BE2C (cell line): ENCODE results near the gene KCNJ6.

Experiments
- DNase-seq: peaks from one replicate; pipeline ENCODE4 v3.0.0-alpha.2; 2020
- H3K27me3 ChIP-seq: fragments of 250-450 bp; sonication (Bioruptor Pico); 2 replicates; pipeline ENCODE4 v1.5.1; 2020; ENCODE audit warnings: mild to moderate bottlenecking
- H3K36me3 ChIP-seq: fragments of 250-450 bp; sonication (Bioruptor Pico); 2 replicates; pipeline ENCODE4 v1.5.1; 2020; ENCODE audit warnings: mild to moderate bottlenecking
- H3K4me1 ChIP-seq: fragments of 250-450 bp; sonication (Bioruptor Pico); 2 replicates; pipeline ENCODE4 v1.5.1; 2020
- H3K4me3 ChIP-seq: 2 replicates; pipeline ENCODE4 v1.5.1; 2011; ENCODE audit warnings: low read depth, low read length
- H3K9me3 ChIP-seq: fragments of 250-450 bp; sonication (Bioruptor Pico); 2 replicates; pipeline ENCODE4 v1.5.1; 2020
- CTCF ChIP-seq: IDR thresholded peaks from 2 replicates; pipeline ENCODE4 v1.5.1; 2012; ENCODE audit warnings: mild to moderate bottlenecking, low read depth, low read length

The KCNJ6 gene

GRCh38 chr21:37829447-37829846 lies 86.8 kb downstream of the KCNJ6 start:
- DNase-seq, result no peak
- no peak for TF ChIP-seq CTCF

GRCh38 chr21:37828991-37829390 lies 87.3 kb downstream of the KCNJ6 start:
- no peaks in the 10 kb centered on the region for H3K4me1 ChIP-seq
- H3K27me3 ChIP-seq, result 0 out of 2 replicates have a peak, but pooled peaks cover 4% of the 10 kb centered on the region
- no peak for TF ChIP-seq CTCF
- no peaks in the 10 kb centered on the region for H3K36me3 ChIP-seq
- H3K4me3 ChIP-seq, result no peak overlapping the region
- H3K9me3 ChIP-seq, result no peaks in the 10 kb centered on the region; the same call in 1 of the 2 replicates
- no peak for DNase-seq

More at GRCh38 chr21:37829447-37829846, 86.8 kb downstream of the KCNJ6 start:
- Histone ChIP-seq H3K27me3 (0 out of 2 replicates have a peak, but pooled peaks cover 4% of the 10 kb centered on the region), H3K4me1 (no peaks in the 10 kb centered on the region), H3K36me3 (no peaks in the 10 kb centered on the region), H3K9me3 (no peaks in the 10 kb centered on the region; the same call in 1 of the 2 replicates), H3K4me3 (no peak overlapping the region)

- H3K9me3 ChIP-seq, result no peaks in the 10 kb centered on the region; the same call in 1 of the 2 replicates
- TF ChIP-seq CTCF, result no peak
- H3K36me3 ChIP-seq, result no peaks in the 10 kb centered on the region
- no peak for DNase-seq
- 0 out of 2 replicates have a peak, but pooled peaks cover 4% of the 10 kb centered on the region for H3K27me3 ChIP-seq
- H3K4me3 ChIP-seq, result no peak overlapping the region
- H3K4me1 ChIP-seq, result no peaks in the 10 kb centered on the region
Observed at GRCh38 chr21:37828556-37828955, 87.7 kb downstream of the KCNJ6 start.

- DNase-seq, result no peak
- Histone ChIP-seq H3K36me3 (no peaks in the 10 kb centered on the region), H3K9me3 (no peaks in the 10 kb centered on the region), H3K4me3 (no peak overlapping the region), H3K4me1 (no peaks in the 10 kb centered on the region), H3K27me3 (0 out of 2 replicates have a peak, but pooled peaks cover 4% of the 10 kb centered on the region)
- TF ChIP-seq CTCF, result no peak
Observed at GRCh38 chr21:37827913-37828312, 88.3 kb downstream of the KCNJ6 start.

- no peak for TF ChIP-seq CTCF
- no peak for DNase-seq
- no peaks in the 10 kb centered on the region for H3K36me3 ChIP-seq
- H3K4me1 ChIP-seq, result no peaks in the 10 kb centered on the region
- no peak overlapping the region for H3K4me3 ChIP-seq
- H3K9me3 ChIP-seq, result no peaks in the 10 kb centered on the region
- 0 out of 2 replicates have a peak, but pooled peaks cover 6% of the 10 kb centered on the region for H3K27me3 ChIP-seq
Observed at GRCh38 chr21:37821786-37822450, 94.3 kb downstream of the KCNJ6 start.

GRCh38 chr21:37821092-37821491 lies 95.2 kb downstream of the KCNJ6 start:
- DNase-seq, result no peak
- H3K36me3 ChIP-seq, result no peaks in the 10 kb centered on the region
- H3K9me3 ChIP-seq, result no peaks in the 10 kb centered on the region
- no peaks in the 10 kb centered on the region for H3K4me1 ChIP-seq
- H3K4me3 ChIP-seq, result no peak overlapping the region
- H3K27me3 ChIP-seq, result 0 out of 2 replicates have a peak, but pooled peaks cover 6% of the 10 kb centered on the region
- no peak for TF ChIP-seq CTCF
